Thoracic aorta (tissue), 2 donors: ENCODE measurements around the gene DEDD2. TPM values are rescaled to one million over a fixed set of nuclear protein-coding genes. Genes with fewer than 3 reads are reported as not detected.

Experiments
- ATAC-seq: fragments of 150-250 bp; one replicate; pipeline ENCODE4 v1.8.0; 2017; ENCODE audit warnings: low read depth; ENCODE audit not compliant: insufficient number of reproducible peaks, low FRiP score
- DNase-seq: peaks from one replicate; pipeline ENCODE4 v3.0.0-alpha.2; 2020; ENCODE audit warnings: low spot score
- H3K27ac ChIP-seq, 2 donors: fragments of 200-600 bp; sonication (generic); 1 replicate in 1 of 2; 2 replicates in 1 of 2; pipeline ENCODE4 v1.5.1; 2016; ENCODE audit warnings: mild to moderate bottlenecking in 2 of 2, moderate library complexity in 2 of 2
- H3K27me3 ChIP-seq: fragments of 200-600 bp; sonication (generic); replicated peaks from 2 replicates; pipeline ENCODE4 v1.6.0; 2016; ENCODE audit warnings: mild to moderate bottlenecking; ENCODE audit not compliant: insufficient read depth
- H3K36me3 ChIP-seq: fragments of 200-600 bp; sonication (generic); one replicate; pipeline ENCODE4 v1.5.1; 2016
- H3K4me1 ChIP-seq, 2 donors: fragments of 200-600 bp; sonication (generic); 1 replicate in 1 of 2; 2 replicates in 1 of 2; pipeline versions ENCODE4 v1.5.1 to v1.6.0; 2016; ENCODE audit warnings: low read depth in 2 of 2, mild to moderate bottlenecking in 1 of 2; ENCODE audit not compliant: control insufficient read depth in 1 of 2
- H3K4me3 ChIP-seq: fragments of 200-600 bp; sonication (generic); 2 replicates; pipeline ENCODE4 v1.5.1; 2016; ENCODE audit warnings: mild to moderate bottlenecking
- H3K9me3 ChIP-seq: fragments of 200-600 bp; sonication (generic); 2 replicates; pipeline ENCODE4 v1.5.1; 2016
- CTCF ChIP-seq: fragments of 200-600 bp; sonication (generic); IDR thresholded peaks from one replicate; pipeline ENCODE4 v1.5.1; 2019; ENCODE audit warnings: antibody characterized with exemption
- total RNA-seq, 2 donors: library from RNA; depleted of rRNA; stranded (reverse); fragments of >200 nt; gene quantifications; one replicate each; pipeline versions ENCODE4 v1.1.0 to v1.2.3, GENCODE V29; 2016

The DEDD2 gene
- total RNA-seq, 2 donors from 2014 or later = 21.7 to 33.2 TPM

GRCh38 chr19:42150911-42151361 is 66.5 kb downstream of the DEDD2 start:
- no peak for TF ChIP-seq CTCF
- Histone ChIP-seq H3K36me3 (no peaks in the 10 kb centered on the region), H3K27me3 (no peaks in the 10 kb centered on the region), H3K27ac (no peak overlapping the region), H3K9me3 (no peaks in the 10 kb centered on the region), H3K4me3 (no peak overlapping the region), H3K4me1 (no peaks in the 10 kb centered on the region)
- DNase-seq = no peak
- ATAC-seq = no peak

GRCh38 chr19:42150364-42150763 is 67.1 kb downstream of the DEDD2 start:
- H3K27me3 ChIP-seq = no peaks in the 10 kb centered on the region
- TF ChIP-seq CTCF = no peak
- ATAC-seq = no peak

GRCh38 chr19:42149447-42150202 is 67.9 kb downstream of the DEDD2 start:
- Histone ChIP-seq H3K27me3 (no peaks in the 10 kb centered on the region), H3K27ac (no peak overlapping the region), H3K9me3 (no peaks in the 10 kb centered on the region), H3K4me1 (no peaks in the 10 kb centered on the region), H3K4me3 (no peak overlapping the region), H3K36me3 (no peaks in the 10 kb centered on the region)
- ATAC-seq (no peak), DNase-seq (no peak)
- TF ChIP-seq CTCF = no peak

More at GRCh38 chr19:42150364-42150763, 67.1 kb downstream of the DEDD2 start:
- Histone ChIP-seq H3K27ac (no peak overlapping the region), H3K4me1 (no peaks in the 10 kb centered on the region), H3K9me3 (no peaks in the 10 kb centered on the region), H3K36me3 (no peaks in the 10 kb centered on the region), H3K4me3 (no peak overlapping the region)
- no peak for DNase-seq

Other genes starting within 250 kb of the DEDD2 start
- gene ATP1A3, start 223.4 kb downstream of the DEDD2 start, total RNA-seq = under 1 TPM in 1 of 2 donors, not detected in 1; 0.14 TPM
- gene GRIK5, start 147.5 kb downstream of the DEDD2 start, total RNA-seq = 10 to 100 TPM; 22.3 to 24.8 TPM
- gene ZNF574, start 141.5 kb downstream of the DEDD2 start, total RNA-seq = 10 to 100 TPM; 20.4 to 24.2 TPM
- gene POU2F2, start 85.2 kb downstream of the DEDD2 start, total RNA-seq = 1 to 10 TPM in 1 of 2 donors, under 1 TPM in 1; 0.85 to 5.8 TPM
- 10 to 100 TPM in 1 of 2 donors, 1 to 10 TPM in 1; 7.9 to 10.3 TPM for gene ZNF526, start 2.6 kb upstream of the DEDD2 start, total RNA-seq
- gene GSK3A, start 24.9 kb upstream of the DEDD2 start, total RNA-seq = 10 to 100 TPM; 23.7 to 26.9 TPM
- 10 to 100 TPM; 46.6 to 49.8 TPM for gene ERF, start 37.5 kb upstream of the DEDD2 start, total RNA-seq
- gene CIC, start 51.6 kb upstream of the DEDD2 start, total RNA-seq = 100 to 1,000 TPM in 1 of 2 donors, 10 to 100 TPM in 1; 57.1 to 112 TPM
- not detected for gene PRR19, start 84.5 kb upstream of the DEDD2 start, total RNA-seq
- 1 to 10 TPM in 1 of 2 donors, not detected in 1; 1.8 TPM for gene PAFAH1B3, start 84.9 kb upstream of the DEDD2 start, total RNA-seq
- not detected for gene TMEM145, start 95.6 kb upstream of the DEDD2 start, total RNA-seq
- 10 to 100 TPM; 19.5 to 24.4 TPM for gene MEGF8, start 108.0 kb upstream of the DEDD2 start, total RNA-seq
- gene CNFN, start 172.6 kb upstream of the DEDD2 start, total RNA-seq = not detected
- gene LIPE, start 209.7 kb upstream of the DEDD2 start, total RNA-seq = 1 to 10 TPM; 4.5 to 7.3 TPM
- gene CXCL17, start 225.3 kb upstream of the DEDD2 start, total RNA-seq = 1 to 10 TPM in 1 of 2 donors, not detected in 1; 1.6 TPM